RCC 7860 (cell line): ENCODE results near the gene RAPGEF4.

Source experiments
- DNase-seq: peaks from one replicate; pipeline ENCODE4 v3.0.0-alpha.2; 2015; ENCODE audit warnings: low spot score
- FAIRE-seq: peaks from 2 replicates; lab custom pipeline; 2012; peaks lifted over from hg19 to GRCh38; lab: Jason Lieb, UNC

The RAPGEF4 gene

GRCh38 chr2:172928756-172929155 is 193.1 kb downstream of the RAPGEF4 start:
- DNase-seq (no peak), FAIRE-seq (no peak)

DNA sequence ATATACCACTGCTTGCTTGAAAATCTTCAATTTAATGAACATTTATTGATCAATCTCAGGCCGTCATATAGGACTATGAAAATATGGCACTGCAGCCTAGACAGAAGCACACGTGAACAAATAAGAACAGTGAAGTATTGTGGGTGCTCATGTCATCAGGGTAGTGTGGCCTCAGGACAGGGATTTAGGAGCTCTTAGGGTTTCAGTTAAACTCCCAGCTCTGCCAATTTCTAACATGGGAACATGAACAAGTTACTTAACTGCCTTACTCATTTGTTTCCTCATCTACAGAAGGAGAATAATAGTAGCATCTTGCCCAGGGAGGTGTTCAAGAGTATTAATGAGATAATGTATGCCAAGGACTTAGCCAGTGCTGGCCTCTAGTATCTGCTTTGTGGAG is 194.0 kb downstream of the RAPGEF4 start:
- no peak for FAIRE-seq

DNA sequence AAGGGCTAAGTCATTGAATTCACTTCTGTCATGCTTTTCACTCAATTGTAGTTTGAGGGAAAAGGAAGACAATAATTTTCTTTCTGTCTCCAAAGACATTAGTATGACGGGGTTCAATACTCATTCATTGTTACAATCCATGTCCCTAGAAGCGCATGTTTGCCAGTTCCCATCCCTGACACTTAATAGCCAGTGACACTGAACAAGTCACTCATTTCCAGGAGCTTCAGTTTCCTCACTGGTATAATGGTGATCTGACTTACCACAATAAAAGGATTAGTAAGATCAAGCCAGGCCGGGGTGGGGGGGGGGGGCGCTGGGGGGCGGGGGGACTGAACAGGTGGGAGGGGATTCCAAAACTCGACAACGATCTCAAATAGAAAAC is 195.2 kb downstream of the RAPGEF4 start:
- FAIRE-seq (no peak), DNase-seq (no peak)

More for the DNA sequence above, 194.0 kb downstream of the RAPGEF4 start:
- DNase-seq: no peak

DNA sequence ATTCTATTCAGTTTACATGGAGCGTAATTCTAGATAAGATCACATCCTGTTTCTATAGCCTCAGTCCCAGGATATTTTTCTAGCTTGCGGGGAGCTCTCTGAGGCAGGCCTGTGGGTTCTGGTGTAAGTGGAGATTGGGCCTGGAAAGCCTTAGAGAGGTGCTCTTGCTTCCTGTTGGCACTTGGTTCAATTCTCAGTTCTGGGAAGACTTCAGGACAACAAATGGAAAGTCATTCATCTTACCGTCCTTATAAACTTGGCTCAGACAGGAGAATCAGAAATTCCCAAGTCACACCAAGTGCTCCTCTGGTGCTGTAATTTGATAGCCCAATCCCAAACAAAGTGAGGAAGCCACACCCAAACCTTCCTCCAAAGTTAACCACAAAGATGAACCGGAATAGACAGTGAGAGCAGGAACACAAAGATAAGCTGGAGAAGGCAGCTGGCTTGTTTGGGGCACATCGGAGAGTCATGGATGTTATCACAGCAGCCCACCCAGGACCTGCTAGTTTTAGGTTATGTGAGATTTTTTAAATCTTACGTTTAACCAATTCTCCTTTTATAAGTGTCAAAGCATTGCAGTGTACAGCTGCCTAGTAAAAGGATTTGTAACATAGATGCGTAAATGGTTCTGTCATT is 195.7 kb downstream of the RAPGEF4 start:
- no peak for FAIRE-seq
- DNase-seq: no peak

GRCh38 chr2:172931918-172932520 is 196.4 kb downstream of the RAPGEF4 start:
- peak; percentile 41 for DNase-seq
- no peak for FAIRE-seq

DNA sequence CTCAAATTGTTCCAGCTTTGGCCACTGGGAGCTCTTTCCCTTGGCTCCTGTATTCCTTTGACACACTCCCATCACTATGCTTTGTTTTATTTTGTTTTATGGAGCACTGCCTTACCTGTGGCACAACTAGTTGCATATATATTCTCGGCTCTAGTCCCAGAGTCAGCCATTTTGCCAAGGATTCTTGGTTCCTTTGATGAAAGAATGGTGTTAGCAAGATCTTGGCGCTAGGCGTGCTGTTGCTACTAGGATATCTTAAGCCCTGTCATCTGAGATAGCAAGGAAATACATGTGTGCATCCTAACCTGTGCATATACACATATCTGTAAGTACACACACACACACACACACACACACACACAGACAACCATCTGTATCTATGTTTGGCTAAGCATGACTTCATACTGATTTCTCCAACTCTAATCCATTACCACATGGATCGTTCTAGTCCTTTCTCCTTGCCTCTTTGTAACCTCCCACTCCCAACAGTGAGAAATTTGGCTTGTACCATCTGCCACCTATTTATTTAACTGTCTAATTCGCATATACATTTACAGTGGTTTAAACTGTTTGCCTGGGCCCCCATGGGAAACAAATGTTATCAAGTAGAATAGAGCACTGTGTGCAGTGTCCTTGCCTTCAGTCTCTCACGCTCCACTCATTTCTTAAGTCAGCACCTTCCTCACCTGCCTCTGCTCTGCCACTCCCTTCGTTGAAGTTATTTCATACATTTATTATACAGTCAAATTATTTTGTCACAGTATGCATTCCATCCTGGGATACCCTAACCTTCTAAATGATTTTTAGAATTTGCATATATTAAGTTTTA is 202.5 kb downstream of the RAPGEF4 start:
- FAIRE-seq (no peak), DNase-seq (no peak)

- no peak for FAIRE-seq
- no peak for DNase-seq
These were observed 203.2 kb downstream of the RAPGEF4 start for GRCh38 chr2:172938713-172939375.

- DNase-seq (no peak), FAIRE-seq (no peak)
These were observed 207.9 kb downstream of the RAPGEF4 start for GRCh38 chr2:172943539-172943938.

- no peak for FAIRE-seq
- DNase-seq: no peak
These were observed 208.6 kb downstream of the RAPGEF4 start for GRCh38 chr2:172944022-172944793.

- DNase-seq: no peak
- FAIRE-seq: no peak
These were observed 209.3 kb downstream of the RAPGEF4 start for GRCh38 chr2:172944794-172945509.

- FAIRE-seq: no peak
- no peak for DNase-seq
These were observed 209.8 kb downstream of the RAPGEF4 start for GRCh38 chr2:172945510-172945850.

DNA sequence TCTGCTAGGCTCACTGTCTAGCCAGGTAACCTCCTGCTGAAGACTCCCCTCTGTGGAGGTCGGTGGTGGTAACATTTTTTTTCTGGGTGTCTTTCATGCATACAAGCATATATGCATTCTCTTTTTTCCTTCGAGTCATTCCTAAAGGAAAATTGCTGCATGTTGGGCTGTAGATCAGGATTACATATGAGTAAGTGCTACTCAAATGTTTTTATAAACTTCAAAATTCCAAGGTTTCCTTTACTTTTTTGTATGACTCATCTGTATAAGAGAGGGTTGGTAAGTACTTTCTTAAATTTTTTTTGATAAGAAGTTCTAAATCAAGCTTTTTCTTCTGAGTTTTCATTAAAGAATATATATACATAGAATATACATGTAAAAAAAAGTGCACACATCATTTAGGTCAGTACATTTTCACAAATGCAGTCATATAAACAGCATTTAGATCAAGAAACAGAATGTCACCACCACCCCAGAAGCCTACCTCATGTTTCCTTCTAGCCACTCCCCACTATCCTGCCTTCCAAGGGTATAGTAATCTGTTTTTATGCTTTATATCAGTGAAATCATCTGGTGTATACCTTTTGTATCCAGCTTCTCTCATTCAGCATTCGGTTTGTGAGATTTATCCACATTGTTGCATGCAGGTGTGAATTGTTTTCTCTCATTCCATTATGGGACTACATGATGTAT is 212.0 kb downstream of the RAPGEF4 start:
- DNase-seq (no peak), FAIRE-seq (no peak)

- DNase-seq (no peak), FAIRE-seq (no peak)
These were observed 213.9 kb downstream of the RAPGEF4 start for GRCh38 chr2:172949522-172949921.

GRCh38 chr2:172950565-172950964 is 214.9 kb downstream of the RAPGEF4 start:
- DNase-seq (no peak), FAIRE-seq (no peak)

GRCh38 chr2:172951554-172951953 is 215.9 kb downstream of the RAPGEF4 start:
- FAIRE-seq (no peak), DNase-seq (no peak)

- DNase-seq (no peak), FAIRE-seq (no peak)
These were observed 217.8 kb downstream of the RAPGEF4 start for GRCh38 chr2:172953411-172953810.

DNA sequence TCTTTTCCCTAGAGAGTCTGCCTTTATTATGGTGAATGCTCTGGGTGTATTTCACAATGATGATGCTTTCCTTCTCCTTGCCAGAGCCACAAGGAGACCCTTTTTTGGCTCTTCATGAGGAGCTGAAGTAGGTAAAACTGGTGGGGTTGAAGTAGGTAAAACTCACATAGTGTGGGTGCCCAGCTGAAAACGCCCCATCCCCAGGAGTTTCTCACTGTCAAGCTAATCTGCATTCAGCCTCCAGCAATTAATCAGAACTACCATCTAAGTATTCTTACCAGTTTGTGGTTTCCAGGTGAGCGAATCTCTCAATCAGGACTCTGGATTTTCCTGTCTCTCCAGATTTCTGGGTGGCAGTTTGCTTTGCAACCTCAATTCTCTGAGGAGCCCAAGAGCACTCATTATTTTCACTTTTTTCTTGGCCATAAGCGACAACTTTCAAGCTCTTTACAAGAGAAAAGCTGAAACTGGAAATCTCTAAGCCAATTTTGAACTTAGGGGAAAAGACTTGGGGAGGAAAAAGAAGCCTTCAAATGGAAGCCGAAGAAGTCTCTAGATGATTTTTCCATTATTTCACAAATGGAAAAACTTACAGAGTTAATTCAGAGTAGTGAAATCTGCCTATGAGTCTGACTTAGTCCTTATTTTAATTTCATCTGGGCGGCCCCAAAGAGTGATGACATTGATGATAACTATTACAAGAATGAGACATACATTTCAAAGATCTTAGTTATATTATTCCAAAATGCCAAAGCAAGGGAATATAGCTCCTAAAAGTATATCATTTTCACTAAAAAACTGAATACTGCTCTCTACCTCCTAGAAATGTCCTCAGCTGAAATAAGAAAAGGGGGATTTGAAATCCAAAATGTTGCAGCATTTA is 218.6 kb downstream of the RAPGEF4 start:
- no peak for FAIRE-seq

DNA sequence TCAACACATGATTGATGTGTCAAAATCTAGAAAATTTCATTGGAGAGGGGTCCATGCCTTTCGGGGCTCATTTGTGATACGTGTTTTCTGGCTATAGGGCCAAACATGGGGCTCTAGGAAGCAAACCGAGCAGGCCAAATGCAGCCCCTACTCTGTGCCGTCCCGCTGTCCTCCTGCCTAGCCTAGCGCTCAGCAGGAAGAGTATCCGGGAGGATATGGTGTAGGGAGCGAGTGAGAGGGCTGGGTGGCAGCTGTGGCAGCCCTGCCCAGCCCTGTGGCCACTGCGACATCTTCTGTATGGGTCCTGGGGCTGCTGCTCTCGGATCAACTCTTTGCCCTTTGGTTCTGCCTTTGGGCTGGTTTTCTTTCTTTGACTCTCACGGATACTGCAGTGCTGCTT is 219.9 kb downstream of the RAPGEF4 start:
- no peak for DNase-seq
- no peak for FAIRE-seq

More for the DNA sequence above, 218.6 kb downstream of the RAPGEF4 start:
- DNase-seq: no peak

DNA sequence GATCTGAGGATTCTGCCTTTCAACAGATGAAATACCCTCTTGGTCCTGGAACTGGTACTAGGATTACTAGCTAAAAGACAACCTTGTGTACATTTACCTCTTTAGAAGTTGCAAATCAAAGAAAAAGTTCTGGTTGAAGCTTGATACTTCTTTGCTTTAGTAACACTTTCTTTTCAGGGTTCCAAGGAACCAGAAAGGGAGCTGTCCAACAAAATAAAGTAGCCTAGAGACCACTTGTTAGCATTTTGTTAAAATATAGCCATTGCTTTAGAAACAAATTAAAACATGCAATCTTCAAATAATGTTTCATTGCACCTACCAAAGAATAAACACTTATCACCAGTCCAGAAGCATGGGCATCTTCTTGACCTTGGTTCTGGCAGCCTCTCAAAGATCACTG is 222.1 kb downstream of the RAPGEF4 start:
- DNase-seq: no peak
- FAIRE-seq: no peak
